Measurements from ENCODE around the gene PRKAA1. TPM values are rescaled to one million over a fixed set of nuclear protein-coding genes. Genes with fewer than 3 reads are reported as not detected.
A peak's percentile ranks its signal among the peaks of the same experiment; 100 is the strongest.

Gene PRKAA1
- total RNA-seq, 4 donors from 2014 or later, result 70.1 to 85.0 (median 78.6) TPM

DNA sequence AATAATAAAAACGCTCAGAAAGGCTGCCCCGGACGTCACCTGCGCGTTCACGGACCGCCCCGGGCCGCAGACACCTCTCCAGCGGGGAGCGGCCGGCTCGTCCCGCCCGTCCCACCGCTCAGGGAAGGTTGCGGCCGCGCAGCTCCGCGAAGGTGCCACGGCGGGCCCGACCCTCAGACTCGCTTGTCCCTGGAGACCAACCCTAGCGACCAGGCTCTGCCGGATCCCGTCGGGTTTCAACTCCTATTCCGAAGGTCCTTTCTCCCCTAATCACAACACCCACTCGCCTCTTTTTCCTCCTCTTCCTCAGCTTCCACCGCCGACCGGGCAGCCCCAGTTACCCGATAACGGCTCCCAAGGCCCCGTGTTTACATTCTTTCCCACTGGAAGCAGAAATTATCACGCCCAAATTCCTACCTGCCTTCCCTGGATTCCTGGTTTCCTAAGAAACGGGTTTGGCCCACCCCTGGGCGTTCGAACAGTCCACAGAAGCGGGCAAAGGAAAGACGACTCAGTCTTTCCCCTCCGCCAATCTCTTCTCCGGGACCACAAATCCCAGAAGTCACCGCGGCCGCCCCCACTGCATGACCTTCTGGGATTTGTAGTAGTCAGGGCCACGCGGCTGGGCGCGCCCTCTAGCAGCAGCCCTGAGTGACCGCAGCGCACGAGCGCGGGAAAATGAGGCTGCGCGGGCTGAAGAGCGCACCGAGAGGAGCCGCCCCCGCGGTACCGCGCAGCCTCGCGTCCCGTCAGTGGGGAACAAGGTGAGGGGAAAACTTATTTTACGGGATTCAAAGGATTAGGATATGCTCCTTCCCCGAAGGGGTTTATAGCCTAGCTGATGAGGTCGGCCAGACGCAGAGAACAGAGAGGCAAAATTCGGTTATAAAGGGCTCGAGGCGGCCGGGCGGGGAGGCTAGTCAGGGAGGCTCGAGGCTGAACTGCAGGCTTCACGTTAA, 42.5 kb downstream of the PRKAA1 start, which contains the start of gene TTC33:
Gene TTC33, minus strand, starts transcription at position 555 of the 959 bp plus-strand sequence. CDS start 8,943 bp downstream, outside the sequence.
- peak; percentile 98 for DNase-seq (ENCODE audit: extremely low spot score)
- Histone ChIP-seq H3K36me3 (peaks cover 0 to 7% (median 0%) of the 10 kb centered on the region in 4 donors), H3K9me3 (no peaks in the 10 kb centered on the region), H3K4me1 (peaks cover 13 to 25% (median 20%) of the 10 kb centered on the region in 4 donors), H3K4me3 (peak within 1 kb of the TSS; percentile 74 to 93 (median 82)), H3K27ac (replicated peaks in 1 of 4) (peak within 1 kb of the TSS; percentile 87 to 92 (median 90)), H3K27me3 (no peaks in the 10 kb centered on the region)
- TF ChIP-seq POLR2AphosphoS5 (IDR thresholded peaks at IDR 0.05), result peak; percentile 85 to 96
- TF ChIP-seq POLR2A (IDR thresholded peaks at IDR 0.05; ENCODE audit: low read depth), result peak; percentile 36
- TF ChIP-seq, protein P1, sequence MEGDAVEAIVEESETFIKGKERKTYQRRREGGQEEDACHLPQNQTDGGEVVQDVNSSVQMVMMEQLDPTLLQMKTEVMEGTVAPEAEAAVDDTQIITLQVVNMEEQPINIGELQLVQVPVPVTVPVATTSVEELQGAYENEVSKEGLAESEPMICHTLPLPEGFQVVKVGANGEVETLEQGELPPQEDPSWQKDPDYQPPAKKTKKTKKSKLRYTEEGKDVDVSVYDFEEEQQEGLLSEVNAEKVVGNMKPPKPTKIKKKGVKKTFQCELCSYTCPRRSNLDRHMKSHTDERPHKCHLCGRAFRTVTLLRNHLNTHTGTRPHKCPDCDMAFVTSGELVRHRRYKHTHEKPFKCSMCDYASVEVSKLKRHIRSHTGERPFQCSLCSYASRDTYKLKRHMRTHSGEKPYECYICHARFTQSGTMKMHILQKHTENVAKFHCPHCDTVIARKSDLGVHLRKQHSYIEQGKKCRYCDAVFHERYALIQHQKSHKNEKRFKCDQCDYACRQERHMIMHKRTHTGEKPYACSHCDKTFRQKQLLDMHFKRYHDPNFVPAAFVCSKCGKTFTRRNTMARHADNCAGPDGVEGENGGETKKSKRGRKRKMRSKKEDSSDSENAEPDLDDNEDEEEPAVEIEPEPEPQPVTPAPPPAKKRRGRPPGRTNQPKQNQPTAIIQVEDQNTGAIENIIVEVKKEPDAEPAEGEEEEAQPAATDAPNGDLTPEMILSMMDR (IDR thresholded peaks at IDR 0.05), result peak; percentile 70 to 82 (median 76)
- no peak for TF ChIP-seq EP300 (IDR thresholded peaks at IDR 0.05)
- 7% methylated on average over 70 of the region's 80 CpGs for WGBS
- intact Hi-C loops (cut with DNase I), result loop anchor here (2.0 to 5.0 kb wide), 2 partner anchors 77 to 123 kb away; no protein-coding TSS in a partner anchor

DNA sequence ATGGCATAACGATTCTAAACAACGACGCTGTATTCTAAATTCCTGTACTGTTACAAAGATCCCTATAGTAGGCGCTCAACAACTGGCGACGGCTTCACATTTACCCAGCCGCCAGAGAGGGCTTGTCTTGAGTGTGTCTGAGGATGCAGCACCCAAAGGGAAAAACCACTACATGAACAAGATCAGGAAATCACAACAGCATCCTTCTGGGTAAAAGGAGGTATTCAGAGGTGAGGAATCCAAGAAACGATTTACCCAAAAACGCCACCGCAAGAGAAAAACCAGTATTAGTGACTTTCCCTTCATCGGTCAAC, 43.1 kb downstream of the PRKAA1 start:
- peak overlapping the region; percentile 74 to 93 (median 82) for H3K4me3 ChIP-seq
- no peaks in the 10 kb centered on the region for H3K27me3 ChIP-seq
- no peaks in the 10 kb centered on the region for H3K9me3 ChIP-seq
- intact Hi-C loops (cut with DNase I), result loop anchor here (2.0 to 5.0 kb wide), 2 partner anchors 77 to 124 kb away; no protein-coding TSS in a partner anchor
- peaks cover 13 to 25% (median 20%) of the 10 kb centered on the region in 4 donors for H3K4me1 ChIP-seq
- peak overlapping the region; percentile 87 to 92 (median 90) for H3K27ac ChIP-seq (replicated peaks in 1 of 4)
- DNase-seq (ENCODE audit: extremely low spot score), result peak; percentile 94
- WGBS, result 0% methylated on average over 11 of the region's 11 CpGs
- TF ChIP-seq, protein P1 (IDR thresholded peaks at IDR 0.05), result peak; percentile 60 to 74 (median 70)
- TF ChIP-seq POLR2AphosphoS5 (IDR thresholded peaks at IDR 0.05), result peak; percentile 6 to 68
- TF ChIP-seq EP300 (IDR thresholded peaks at IDR 0.05), result no peak
- H3K36me3 ChIP-seq, result peaks cover 0 to 7% (median 0%) of the 10 kb centered on the region in 4 donors

DNA sequence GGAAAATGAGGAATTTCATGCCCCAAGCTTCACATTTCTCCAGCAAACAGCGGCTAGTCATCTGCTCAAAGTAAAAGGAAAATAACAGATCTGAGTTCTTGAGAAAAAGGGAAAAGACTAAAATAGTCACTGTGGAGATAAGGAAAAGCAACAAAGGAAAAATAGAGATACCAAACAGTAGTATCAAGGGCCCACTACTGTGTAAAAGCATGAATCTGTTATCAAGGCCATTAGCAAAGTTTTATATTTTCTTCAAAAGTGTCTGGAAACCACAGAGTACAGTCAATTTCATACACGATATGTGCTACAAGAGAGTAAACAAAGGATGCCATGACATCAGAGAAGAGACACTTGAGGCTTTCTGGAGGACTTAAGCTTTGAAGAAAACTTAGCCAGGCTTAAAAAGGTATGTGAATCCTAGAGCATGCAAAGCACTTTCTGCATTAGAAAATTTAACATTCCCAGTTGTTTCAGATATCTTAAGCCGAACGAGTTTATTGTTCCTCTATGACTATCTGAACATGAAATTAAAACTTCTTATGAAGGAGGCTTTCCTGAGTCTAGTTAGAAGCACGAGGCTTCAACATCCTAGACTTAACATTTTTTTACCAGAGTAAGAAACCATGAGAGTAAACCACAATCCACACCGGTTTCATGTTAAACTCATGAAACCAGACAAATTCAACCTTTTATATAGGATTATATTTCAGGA, 43.6 kb downstream of the PRKAA1 start:
- no peaks in the 10 kb centered on the region for H3K27me3 ChIP-seq
- H3K36me3 ChIP-seq, result peaks cover 0 to 6% (median 0%) of the 10 kb centered on the region in 4 donors
- TF ChIP-seq POLR2A (IDR thresholded peaks at IDR 0.05; ENCODE audit: low read depth) (no peak), EP300 (IDR thresholded peaks at IDR 0.05) (no peak), POLR2AphosphoS5 (IDR thresholded peaks at IDR 0.05) (no peak)
- no peak for DNase-seq (ENCODE audit: extremely low spot score)
- peaks cover 13 to 25% (median 20%) of the 10 kb centered on the region in 4 donors for H3K4me1 ChIP-seq
- 14% methylated on average over 6 of the region's 6 CpGs for whole genome bisulfite sequencing
- no peaks in the 10 kb centered on the region for H3K9me3 ChIP-seq
- peak overlapping the region; percentile 87 to 92 (median 90) for H3K27ac ChIP-seq (replicated peaks in 1 of 4)
- intact Hi-C loops (cut with DNase I), result loop anchor here (2.0 to 5.0 kb wide), 2 partner anchors 78 to 124 kb away; no protein-coding TSS in a partner anchor
- H3K4me3 ChIP-seq, result peak overlapping the region; percentile 74 to 93 (median 82)

DNA sequence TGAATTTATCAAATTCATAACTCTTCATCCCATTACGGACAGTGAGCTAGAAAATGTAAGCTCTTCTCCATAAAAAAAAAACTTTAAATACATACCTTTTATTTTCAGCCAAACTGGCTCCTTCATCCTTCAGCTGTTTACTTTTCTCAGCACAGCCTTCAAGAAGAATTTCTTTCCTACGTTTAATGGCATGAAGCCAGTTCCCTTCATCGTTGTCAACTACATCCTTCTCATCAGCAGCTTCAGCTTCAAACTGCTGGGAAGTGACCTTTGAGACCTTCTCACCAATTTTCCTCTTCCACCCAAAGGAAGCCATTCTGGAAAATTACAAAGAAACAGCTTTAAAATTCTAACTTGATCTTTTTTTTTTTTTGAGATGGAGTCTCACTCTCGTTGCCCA, 51.5 kb downstream of the PRKAA1 start:
- no peaks in the 10 kb centered on the region for H3K27me3 ChIP-seq
- H3K36me3 ChIP-seq, result peaks cover 0 to 8% (median 2%) of the 10 kb centered on the region in 4 donors
- peaks cover 5 to 16% (median 11%) of the 10 kb centered on the region in 4 donors for H3K4me1 ChIP-seq
- DNase-seq (ENCODE audit: extremely low spot score), result no peak
- WGBS, result 34% methylated on average over 4 of the region's 4 CpGs
- H3K27ac ChIP-seq (replicated peaks in 1 of 4), result no peak overlapping the region
- H3K4me3 ChIP-seq, result no peak overlapping the region
- no peaks in the 10 kb centered on the region for H3K9me3 ChIP-seq
- intact Hi-C loops (cut with DNase I), result no loop called here
- TF ChIP-seq, protein P1 (IDR thresholded peaks at IDR 0.05), result no peak
- TF ChIP-seq EP300 (IDR thresholded peaks at IDR 0.05) (no peak), POLR2AphosphoS5 (IDR thresholded peaks at IDR 0.05) (no peak), POLR2A (IDR thresholded peaks at IDR 0.05; ENCODE audit: low read depth) (no peak)

All from esophagus muscularis mucosa (tissue), 4 donors.